Gastrocnemius medialis (tissue), 4 donors: Measurements from ENCODE around the gene PRPSAP2. TPM values are rescaled to one million over a fixed set of nuclear protein-coding genes. Genes with fewer than 3 reads are reported as not detected.

Source experiments
- ATAC-seq, 2 donors: fragments of 150-250 bp; one replicate each; pipeline ENCODE4 v1.9.1; 2016
- DNase-seq, 2 donors: peaks; one replicate each; pipeline ENCODE4 v3.0.0-alpha.2; 2019
- H3K27ac ChIP-seq, 4 donors: fragments of 200-600 bp; sonication (generic); 1 replicate in 1 of 4; 2 replicates in 3 of 4; pipeline ENCODE4 v1.5.1; 2016 to 2018; ENCODE audit warnings: mild to moderate bottlenecking in 2 of 4, moderate library complexity in 1 of 4
- H3K27me3 ChIP-seq, 3 donors: fragments of 200-600 bp; sonication (generic) in 2 of 3; 1 replicate in 1 of 3; 2 replicates in 2 of 3; pipeline versions ENCODE4 v1.5.1 to v1.6.0; 2016 to 2019; ENCODE audit warnings: mild to moderate bottlenecking in 1 of 3, moderate library complexity in 1 of 3
- H3K36me3 ChIP-seq, 2 donors: fragments of 200-600 bp; sonication (generic) in 1 of 2; one replicate each; pipeline ENCODE4 v1.5.1; 2017 to 2018
- H3K4me1 ChIP-seq, 2 donors: fragments of 200-600 bp; sonication (generic) in 1 of 2; one replicate each; pipeline ENCODE4 v1.5.1; 2016 to 2017; ENCODE audit warnings: mild to moderate bottlenecking in 2 of 2
- H3K4me3 ChIP-seq, 4 donors: fragments of 200-600 bp; sonication (generic) in 3 of 4; 1 replicate in 1 of 4; 2 replicates in 3 of 4; pipeline ENCODE4 v1.5.1; 2016 to 2019; ENCODE audit warnings: mild to moderate bottlenecking in 2 of 4
- H3K9me3 ChIP-seq, 3 donors: fragments of 200-600 bp; sonication (generic) in 2 of 3; 1 replicate in 1 of 3; 2 replicates in 2 of 3; pipeline ENCODE4 v1.5.1; 2016 to 2019
- CTCF ChIP-seq, 5 experiments: fragments of 450-650 bp in 3 of 5; fragments of 200-600 bp in 2 of 5; sonication (generic) in 2 of 5; IDR thresholded peaks in 4 of 5; conservative IDR thresholded peaks in 1 of 5; 1 replicate in 4 of 5; 2 replicates in 1 of 5; pipeline ENCODE4 v1.5.1; 2016 to 2019; ENCODE audit warnings: antibody characterized with exemption in 5 of 5, mild to moderate bottlenecking in 3 of 5, moderate library complexity in 3 of 5
- POLR2A ChIP-seq, 2 donors: fragments of 450-650 bp; IDR thresholded peaks; one replicate each; pipeline ENCODE4 v1.6.1; 2017; ENCODE audit warnings: antibody characterized with exemption in 2 of 2, mild to moderate bottlenecking in 2 of 2, moderate library complexity in 2 of 2
- in situ Hi-C, 4 donors: fragments of 200-750 bp; cut with MboI; loops; one replicate each; pipeline versions ENCODE4 v1.15.0 to v1.8.0; 2017; ENCODE audit warnings: low sequenced_read_pairs in 4 of 4
- intact Hi-C: fragments of 100-400 bp; cut with DNase I; formaldehyde crosslinking; loops from one replicate; pipeline ENCODE4 v1.15.1; 2023; ENCODE audit warnings: low total_unique reads
- total RNA-seq, 4 donors: library from RNA; depleted of rRNA; stranded (reverse); fragments of >200 nt; gene quantifications; one replicate each; pipeline versions ENCODE4 v1.1.0 to v1.2.3, GENCODE V29; 2016

The PRPSAP2 gene
- total RNA-seq, 4 donors from 2014 or later = 7.9 to 15.8 (median 10.3) TPM

GRCh38 chr17:18856570-18856915 lies 1.4 kb upstream of the PRPSAP2 start:
- H3K9me3 ChIP-seq = no peaks in the 10 kb centered on the region
- DNase-seq = no peak
- peak in 1 of 2 donors; percentile 3 for TF ChIP-seq POLR2A (IDR thresholded peaks at IDR 0.05)
- no peak for TF ChIP-seq CTCF (IDR thresholded peaks at IDR 0.05 in 4 of 5, conservative IDR thresholded peaks at IDR 0.05 in 1 of 5)
- peak overlapping the region; percentile 55 to 64 (median 60) for H3K4me3 ChIP-seq
- in situ Hi-C loops (no loop called here), intact Hi-C loops (no loop called here)
- no peaks in the 10 kb centered on the region for H3K36me3 ChIP-seq
- H3K27ac ChIP-seq = peak overlapping the region; percentile 79 to 98 (median 88)
- peaks cover 9 to 14% of the 10 kb centered on the region in 2 donors for H3K4me1 ChIP-seq
- no peaks in the 10 kb centered on the region for H3K27me3 ChIP-seq
- ATAC-seq = no peak

- Histone ChIP-seq H3K27me3 (no peaks in the 10 kb centered on the region), H3K36me3 (no peaks in the 10 kb centered on the region), H3K27ac (peak overlapping the region; percentile 88 to 98 (median 94)), H3K4me1 (peaks cover 9 to 14% of the 10 kb centered on the region in 2 donors), H3K4me3 (peak overlapping the region; percentile 75 to 92 (median 82)), H3K9me3 (no peaks in the 10 kb centered on the region)
- DNase-seq (no peak), ATAC-seq (no peak)
- intact Hi-C loops = no loop called here
- TF ChIP-seq POLR2A (IDR thresholded peaks at IDR 0.05) (no peak), CTCF (IDR thresholded peaks at IDR 0.05 in 4 of 5, conservative IDR thresholded peaks at IDR 0.05 in 1 of 5) (no peak)
- in situ Hi-C loops = no loop called here
Measured at GRCh38 chr17:18858567-18859245, 775 bp downstream of the PRPSAP2 start.

GRCh38 chr17:18859256-18859655 lies 1.3 kb downstream of the PRPSAP2 start:
- ATAC-seq (no peak), DNase-seq (no peak)
- H3K27me3 ChIP-seq = no peaks in the 10 kb centered on the region
- TF ChIP-seq CTCF (IDR thresholded peaks at IDR 0.05 in 4 of 5, conservative IDR thresholded peaks at IDR 0.05 in 1 of 5) (no peak), POLR2A (IDR thresholded peaks at IDR 0.05) (no peak)
- peak overlapping the region; percentile 88 to 98 (median 94) for H3K27ac ChIP-seq
- intact Hi-C loops = no loop called here
- peaks cover 9 to 14% of the 10 kb centered on the region in 2 donors for H3K4me1 ChIP-seq
- in situ Hi-C loops = no loop called here
- peak overlapping the region in 3 of 4 donors; percentile 75 to 92 (median 89) for H3K4me3 ChIP-seq
- H3K9me3 ChIP-seq = no peaks in the 10 kb centered on the region
- H3K36me3 ChIP-seq = no peaks in the 10 kb centered on the region

GRCh38 chr17:18860161-18860972 lies 2.4 kb downstream of the PRPSAP2 start:
- intact Hi-C loops (no loop called here), in situ Hi-C loops (no loop called here)
- TF ChIP-seq CTCF (IDR thresholded peaks at IDR 0.05 in 4 of 5, conservative IDR thresholded peaks at IDR 0.05 in 1 of 5) = no peak
- TF ChIP-seq POLR2A (IDR thresholded peaks at IDR 0.05) = no peak
- Histone ChIP-seq H3K27me3 (no peaks in the 10 kb centered on the region), H3K4me1 (peaks cover 9 to 13% of the 10 kb centered on the region in 2 donors), H3K27ac (peak overlapping the region in 3 of 4 donors; percentile 16 to 88 (median 30)), H3K4me3 (no peak overlapping the region), H3K36me3 (peaks cover 0 to under 1% of the 10 kb centered on the region in 2 donors), H3K9me3 (no peaks in the 10 kb centered on the region)
- no peak for ATAC-seq
- DNase-seq = no peak
